Stimulated activated CD8-positive, alpha-beta memory T cell treated with anti-CD3 and anti-CD28 coated beads, Interleukin-7, amount 100 ng/mL, for 24 hours (primary cell): ENCODE measurements around the gene KIF3A.

Experiments used
- DNase-seq: peaks from one replicate; pipeline ENCODE4 v3.0.0-alpha.2; 2020; ENCODE audit warnings: low read depth

KIF3A gene

GRCh38 chr5:132736853-132737833 lies at the start of gene KIF3A:
Gene KIF3A, minus strand, starts transcription at chr5:132737546. Its CDS starts 127 bp downstream, at chr5:132737419.
- peak; percentile 99 for DNase-seq

GRCh38 chr5:132787076-132787475 lies 49.7 kb upstream of the KIF3A start:
- DNase-seq = no peak

GRCh38 chr5:132785864-132786263 lies 48.5 kb upstream of the KIF3A start:
- DNase-seq = no peak

GRCh38 chr5:132785365-132785764 lies 48.0 kb upstream of the KIF3A start:
- DNase-seq = no peak

GRCh38 chr5:132782101-132782500 lies 44.8 kb upstream of the KIF3A start:
- no peak for DNase-seq

GRCh38 chr5:132781029-132781428 lies 43.7 kb upstream of the KIF3A start:
- DNase-seq = no peak

- DNase-seq = no peak
Observed at GRCh38 chr5:132780577-132780976, 43.2 kb upstream of the KIF3A start.

- no peak for DNase-seq
Observed at GRCh38 chr5:132779961-132780360, 42.6 kb upstream of the KIF3A start.

- DNase-seq = no peak
Observed at GRCh38 chr5:132778856-132779255, 41.5 kb upstream of the KIF3A start.

- no peak for DNase-seq
Observed at GRCh38 chr5:132778129-132778528, 40.8 kb upstream of the KIF3A start.

- DNase-seq = no peak
Observed at GRCh38 chr5:132777209-132778069, 40.1 kb upstream of the KIF3A start, which contains the start of gene SEPTIN8. Gene SEPTIN8, minus strand, starts transcription at chr5:132777239. Its CDS starts 102 bp downstream, at chr5:132777137.

- no peak for DNase-seq
Observed at GRCh38 chr5:132776938-132777208, 39.5 kb upstream of the KIF3A start.

- no peak for DNase-seq
Observed at GRCh38 chr5:132776131-132776937, 39.0 kb upstream of the KIF3A start.

GRCh38 chr5:132775476-132775961 lies 38.2 kb upstream of the KIF3A start:
- DNase-seq = no peak

- DNase-seq = no peak
Observed at GRCh38 chr5:132774896-132775295, 37.5 kb upstream of the KIF3A start.

GRCh38 chr5:132774406-132774805 lies 37.1 kb upstream of the KIF3A start:
- DNase-seq = no peak

- DNase-seq = no peak
Observed at GRCh38 chr5:132773601-132774355, 36.4 kb upstream of the KIF3A start.

- no peak for DNase-seq
Observed at GRCh38 chr5:132773114-132773513, 35.8 kb upstream of the KIF3A start.

GRCh38 chr5:132772291-132773070 lies 35.1 kb upstream of the KIF3A start:
- DNase-seq = no peak

- DNase-seq = no peak
Observed at GRCh38 chr5:132771503-132771998, 34.2 kb upstream of the KIF3A start.
